Measurements from ENCODE around the gene TRPM5. TPM values are rescaled to one million over a fixed set of nuclear protein-coding genes. Genes with fewer than 3 reads are reported as not detected.

TRPM5 gene
- total and polyA plus RNA-seq, 2 experiments from 2014 or later = not detected

- no peak overlapping the region for H3K4me3 Mint-ChIP-seq
- Histone ChIP-seq H3K27me3 (ENCODE audit: insufficient read depth) (peaks cover 80% of the 10 kb centered on the region), H3K4me2 (no peak overlapping the region), H3K9me2 (ENCODE audit: insufficient read depth) (0 out of 2 replicates have a peak, but pooled peaks cover 3% of the 10 kb centered on the region), H3K4me3 (no peak overlapping the region), H2AFZ (no peak overlapping the region), H3K4me1 (ENCODE audit: insufficient read depth) (no peaks in the 10 kb centered on the region), H3F3A (replicated peaks; ENCODE audit: low read depth) (no peaks in the 10 kb centered on the region), H4K20me1 (replicated peaks; ENCODE audit: insufficient read depth) (no peaks in the 10 kb centered on the region), H3K79me2 (replicated peaks; ENCODE audit: insufficient read depth) (no peaks in the 10 kb centered on the region), H3K36me3 (ENCODE audit: insufficient read depth) (peaks cover 4% of the 10 kb centered on the region; the same call in 1 of the 2 replicates), H3K27ac (ENCODE audit: low read depth) (no peak overlapping the region)
- peaks cover 43% of the 10 kb centered on the region for H3K9me3 Mint-ChIP-seq
- no peaks in the 10 kb centered on the region for H3K4me1 Mint-ChIP-seq
- H3K27ac Mint-ChIP-seq = no peak overlapping the region
- peaks cover 13% of the 10 kb centered on the region for H3K36me3 Mint-ChIP-seq (ENCODE audit: low read depth)
- peaks cover 68% of the 10 kb centered on the region for H3K27me3 Mint-ChIP-seq (ENCODE audit: insufficient read depth, low read depth, poor library complexity)
- no peak for DNase-seq (ENCODE audit: low spot score)
- TF ChIP-seq ETS1 (IDR thresholded peaks at IDR 0.05) (no peak), JUNB (IDR thresholded peaks at IDR 0.05; ENCODE audit: unreplicated experiment) (no peak), ZNF114 (CRISPR knock-in tag; IDR thresholded peaks at IDR 0.05) (no peak), NANOG (IDR thresholded peaks at IDR 0.05; ENCODE audit: borderline replicate concordance) (no peak), EZH2phosphoT487 (IDR thresholded peaks at IDR 0.05; ENCODE audit: unreplicated experiment) (no peak)
- ATAC-seq = no peak
These were observed 39.1 kb upstream of the TRPM5 start for GRCh38 chr11:2483426-2483825.

- Histone ChIP-seq H2AFZ (no peak overlapping the region), H3K79me2 (replicated peaks; ENCODE audit: insufficient read depth) (no peaks in the 10 kb centered on the region), H3K9me2 (ENCODE audit: insufficient read depth) (0 out of 2 replicates have a peak, but pooled peaks cover 3% of the 10 kb centered on the region), H3K27ac (ENCODE audit: low read depth) (no peak overlapping the region), H3K4me1 (ENCODE audit: insufficient read depth) (no peaks in the 10 kb centered on the region), H3K4me2 (no peak overlapping the region), H3K4me3 (no peak overlapping the region), H3K36me3 (ENCODE audit: insufficient read depth) (no peaks in the 10 kb centered on the region), H4K20me1 (replicated peaks; ENCODE audit: insufficient read depth) (no peaks in the 10 kb centered on the region), H3F3A (replicated peaks; ENCODE audit: low read depth) (no peaks in the 10 kb centered on the region), H3K27me3 (ENCODE audit: insufficient read depth) (peaks cover 75% of the 10 kb centered on the region)
- Mint-ChIP-seq H3K4me1 (no peaks in the 10 kb centered on the region), H3K27ac (no peak overlapping the region), H3K27me3 (ENCODE audit: insufficient read depth, low read depth, poor library complexity) (peaks cover 69% of the 10 kb centered on the region), H3K36me3 (ENCODE audit: low read depth) (peaks cover 13% of the 10 kb centered on the region), H3K4me3 (no peak overlapping the region), H3K9me3 (peaks cover 43% of the 10 kb centered on the region)
- ATAC-seq = no peak
- no peak for DNase-seq (ENCODE audit: low spot score)
- TF ChIP-seq ZNF331 (CRISPR knock-in tag; IDR thresholded peaks at IDR 0.05; ENCODE audit: low read depth) (no peak), ZNF114 (CRISPR knock-in tag; IDR thresholded peaks at IDR 0.05) (no peak), EZH2phosphoT487 (IDR thresholded peaks at IDR 0.05; ENCODE audit: unreplicated experiment) (no peak), POLR2AphosphoS5 (IDR thresholded peaks at IDR 0.05; ENCODE audit: low read depth) (no peak), EZH2 (IDR thresholded peaks at IDR 0.05; ENCODE audit: low read depth, unreplicated experiment) (no peak), STAT1 (IDR thresholded peaks at IDR 0.05; ENCODE audit: unreplicated experiment) (no peak), CREB1 (CRISPR knock-in tag; IDR thresholded peaks at IDR 0.05; ENCODE audit: low read depth) (no peak), REST (IDR thresholded peaks at IDR 0.05; ENCODE audit: unreplicated experiment) (no peak), ZNF462 (CRISPR knock-in tag; IDR thresholded peaks at IDR 0.05) (no peak)
These were observed 38.4 kb upstream of the TRPM5 start for GRCh38 chr11:2482745-2483144.

Data from GM23338 (cell line).